Neuronal stem cell (in vitro differentiated cells): ENCODE results near the gene ZBTB42.
A peak's percentile ranks its signal among the peaks of the same experiment; 100 is the strongest.

ENCODE experiments used
- DNase-seq: peaks from one replicate; pipeline ENCODE4 v3.0.0-alpha.2; 2013; ENCODE audit warnings: low spot score
- H2AFZ ChIP-seq: one replicate; pipeline ENCODE4 v1.6.1; 2013; ENCODE audit warnings: mild to moderate bottlenecking, low read length, inconsistent platforms
- H2AK5ac ChIP-seq: 2 replicates; pipeline ENCODE4 v1.6.1; 2013; ENCODE audit warnings: low read depth, mild to moderate bottlenecking, inconsistent platforms, low read length, moderate library complexity, mixed read lengths
- H2BK120ac ChIP-seq: 2 replicates; pipeline ENCODE4 v1.6.1; 2013; ENCODE audit warnings: low read depth, mild to moderate bottlenecking, inconsistent platforms, low read length, moderate library complexity, mixed read lengths
- H2BK12ac ChIP-seq: one replicate; pipeline ENCODE4 v1.6.1; 2013; ENCODE audit warnings: low read length, inconsistent platforms
- H2BK15ac ChIP-seq: 2 replicates; pipeline ENCODE4 v1.6.1; 2013; ENCODE audit warnings: mild to moderate bottlenecking, low read length, inconsistent platforms, mixed read lengths
- H2BK5ac ChIP-seq: one replicate; pipeline ENCODE4 v1.6.1; 2013; ENCODE audit warnings: inconsistent platforms, mild to moderate bottlenecking, low read length, moderate library complexity
- H3K14ac ChIP-seq: one replicate; pipeline ENCODE4 v1.6.1; 2013; ENCODE audit warnings: low read length, inconsistent platforms
- H3K18ac ChIP-seq: 2 replicates; pipeline ENCODE4 v1.6.1; 2013; ENCODE audit warnings: low read length, inconsistent platforms
- H3K23ac ChIP-seq: 2 replicates; pipeline ENCODE4 v1.6.1; 2013; ENCODE audit warnings: low read depth, mild to moderate bottlenecking, mixed read lengths, low read length, inconsistent platforms; ENCODE audit not compliant: poor library complexity
- H3K27ac ChIP-seq: replicated peaks from 3 replicates; pipeline ENCODE4 v1.5.1; 2013; ENCODE audit warnings: low read length, inconsistent platforms
- H3K27me3 ChIP-seq, 3 experiments: 2 replicates each; pipeline ENCODE4 v1.6.1; 2013; ENCODE audit warnings: low read length in 3 of 3, mild to moderate bottlenecking in 2 of 3, inconsistent platforms in 1 of 3, low read depth in 1 of 3, mixed read lengths in 1 of 3, moderate library complexity in 1 of 3; ENCODE audit not compliant: control insufficient read depth in 3 of 3, insufficient read depth in 3 of 3
- H3K36me3 ChIP-seq, 2 donors: replicated peaks in 1 of 2; 2 replicates each; pipeline ENCODE4 v1.6.1; 2013; ENCODE audit warnings: low read length in 2 of 2; ENCODE audit not compliant: control insufficient read depth in 2 of 2, insufficient read depth in 2 of 2
- H3K4ac ChIP-seq: 2 replicates; pipeline ENCODE4 v1.6.1; 2013; ENCODE audit warnings: inconsistent platforms, mild to moderate bottlenecking, low read length, moderate library complexity
- H3K4me1 ChIP-seq, 2 donors: 1 replicate in 1 of 2; 2 replicates in 1 of 2; pipeline ENCODE4 v1.6.1; 2013; ENCODE audit warnings: low read length in 2 of 2, low read depth in 1 of 2; ENCODE audit not compliant: control insufficient read depth in 2 of 2, insufficient read depth in 1 of 2
- H3K4me2 ChIP-seq: one replicate; pipeline ENCODE4 v1.6.1; 2013; ENCODE audit warnings: mild to moderate bottlenecking, low read length, inconsistent platforms; ENCODE audit not compliant: insufficient read depth, poor library complexity, severe bottlenecking
- H3K4me3 ChIP-seq, 2 donors: 2 replicates each; pipeline ENCODE4 v1.5.1; 2013; ENCODE audit warnings: low read length in 2 of 2, mild to moderate bottlenecking in 2 of 2, inconsistent platforms in 1 of 2, moderate library complexity in 1 of 2
- H3K79me1 ChIP-seq: one replicate; pipeline ENCODE4 v1.6.1; 2013; ENCODE audit warnings: low read depth, mild to moderate bottlenecking, inconsistent platforms, low read length, moderate library complexity
- H3K9ac ChIP-seq: one replicate; pipeline ENCODE4 v1.6.1; 2013; ENCODE audit warnings: mild to moderate bottlenecking, low read depth, low read length, inconsistent platforms; ENCODE audit not compliant: poor library complexity
- H3K9me3 ChIP-seq, 2 donors: replicated peaks in 1 of 2; 2 replicates each; pipeline versions ENCODE3 to v1.6.1; 2013; ENCODE audit warnings: low read length in 2 of 2, mild to moderate bottlenecking in 2 of 2, inconsistent platforms in 1 of 2, low read depth in 1 of 2, mixed read lengths in 1 of 2, moderate library complexity in 1 of 2; ENCODE audit not compliant: control insufficient read depth in 2 of 2, insufficient read depth in 1 of 2
- H4K8ac ChIP-seq: one replicate; pipeline ENCODE4 v1.6.1; 2013; ENCODE audit warnings: low read depth, mild to moderate bottlenecking, inconsistent platforms, low read length, moderate library complexity
- H4K91ac ChIP-seq: one replicate; pipeline ENCODE4 v1.6.1; 2013; ENCODE audit warnings: low read length, low read depth, mild to moderate bottlenecking, inconsistent platforms; ENCODE audit not compliant: poor library complexity
- WGBS, 2 donors: extraction: QIAGEN DNeasy Blood & Tissue Kit; methylation state at CpG; one replicate each; pipeline ENCODE4 v1.1.7; 2013; ENCODE audit warnings: missing lambda C conversion rate in 2 of 2, mixed read lengths in 1 of 2; ENCODE audit not compliant: insufficient read length in 2 of 2, insufficient replicate concordance in 1 of 2; ENCODE audit errors: extremely low coverage in 2 of 2; 5-methylcytosine and 5-hydroxymethylcytosine counted together

Gene ZBTB42

GRCh38 chr14:104771918-104772706 lies 28.8 kb upstream of the ZBTB42 start:
- H3K27me3 ChIP-seq: no peaks in the 10 kb centered on the region
- no peak overlapping the region for H2BK120ac ChIP-seq
- H3K18ac ChIP-seq: no peak overlapping the region
- H2BK5ac ChIP-seq: peak overlapping the region; percentile 5
- no peak overlapping the region for H2AFZ ChIP-seq
- H3K9ac ChIP-seq: no peak overlapping the region
- H4K8ac ChIP-seq: peak overlapping the region; percentile 29
- peaks cover 15% of the 10 kb centered on the region for H3K79me1 ChIP-seq
- H3K27ac ChIP-seq: no peak overlapping the region
- H3K4me1 ChIP-seq: peaks cover 5 to 19% of the 10 kb centered on the region in 2 donors
- no peak overlapping the region for H3K4ac ChIP-seq
- no peak overlapping the region for H4K91ac ChIP-seq
- H2BK15ac ChIP-seq: no peak overlapping the region
- peaks cover 43 to 80% of the 10 kb centered on the region in 2 donors for H3K36me3 ChIP-seq
- no peak overlapping the region for H2BK12ac ChIP-seq
- WGBS, 2 donors: no CpG with 5 or more reads among the region's 34 CpGs
- no peak overlapping the region for H3K14ac ChIP-seq
- H3K23ac ChIP-seq: peak overlapping the region; percentile 34
- no peak overlapping the region for H3K4me2 ChIP-seq
- no peak overlapping the region for H2AK5ac ChIP-seq
- no peak overlapping the region for H3K4me3 ChIP-seq
- peaks cover 11 to 13% of the 10 kb centered on the region in 2 donors for H3K9me3 ChIP-seq
- no peak for DNase-seq

GRCh38 chr14:104772707-104773504 lies 28.0 kb upstream of the ZBTB42 start:
- no peak overlapping the region for H3K4me3 ChIP-seq
- no peak overlapping the region for H2AK5ac ChIP-seq
- peaks cover 44 to 81% of the 10 kb centered on the region in 2 donors for H3K36me3 ChIP-seq
- DNase-seq: no peak
- no peak overlapping the region for H2BK15ac ChIP-seq
- H2AFZ ChIP-seq: no peak overlapping the region
- peaks cover 5 to 26% of the 10 kb centered on the region in 2 donors for H3K4me1 ChIP-seq
- H4K8ac ChIP-seq: peak overlapping the region; percentile 29
- H3K23ac ChIP-seq: peak overlapping the region; percentile 93
- H3K9ac ChIP-seq: peak overlapping the region; percentile 44
- peak overlapping the region; percentile 5 for H2BK5ac ChIP-seq
- no peaks in the 10 kb centered on the region for H3K27me3 ChIP-seq
- H3K4ac ChIP-seq: no peak overlapping the region
- WGBS, 2 donors: no CpG with 5 or more reads among the region's 38 CpGs
- H4K91ac ChIP-seq: no peak overlapping the region
- no peak overlapping the region for H2BK120ac ChIP-seq
- H3K14ac ChIP-seq: no peak overlapping the region
- peaks cover 16% of the 10 kb centered on the region for H3K79me1 ChIP-seq
- H3K27ac ChIP-seq: no peak overlapping the region
- no peak overlapping the region for H2BK12ac ChIP-seq
- H3K9me3 ChIP-seq: peaks cover 11 to 13% of the 10 kb centered on the region in 2 donors
- H3K4me2 ChIP-seq: no peak overlapping the region
- H3K18ac ChIP-seq: peak overlapping the region; percentile 4

DNA sequence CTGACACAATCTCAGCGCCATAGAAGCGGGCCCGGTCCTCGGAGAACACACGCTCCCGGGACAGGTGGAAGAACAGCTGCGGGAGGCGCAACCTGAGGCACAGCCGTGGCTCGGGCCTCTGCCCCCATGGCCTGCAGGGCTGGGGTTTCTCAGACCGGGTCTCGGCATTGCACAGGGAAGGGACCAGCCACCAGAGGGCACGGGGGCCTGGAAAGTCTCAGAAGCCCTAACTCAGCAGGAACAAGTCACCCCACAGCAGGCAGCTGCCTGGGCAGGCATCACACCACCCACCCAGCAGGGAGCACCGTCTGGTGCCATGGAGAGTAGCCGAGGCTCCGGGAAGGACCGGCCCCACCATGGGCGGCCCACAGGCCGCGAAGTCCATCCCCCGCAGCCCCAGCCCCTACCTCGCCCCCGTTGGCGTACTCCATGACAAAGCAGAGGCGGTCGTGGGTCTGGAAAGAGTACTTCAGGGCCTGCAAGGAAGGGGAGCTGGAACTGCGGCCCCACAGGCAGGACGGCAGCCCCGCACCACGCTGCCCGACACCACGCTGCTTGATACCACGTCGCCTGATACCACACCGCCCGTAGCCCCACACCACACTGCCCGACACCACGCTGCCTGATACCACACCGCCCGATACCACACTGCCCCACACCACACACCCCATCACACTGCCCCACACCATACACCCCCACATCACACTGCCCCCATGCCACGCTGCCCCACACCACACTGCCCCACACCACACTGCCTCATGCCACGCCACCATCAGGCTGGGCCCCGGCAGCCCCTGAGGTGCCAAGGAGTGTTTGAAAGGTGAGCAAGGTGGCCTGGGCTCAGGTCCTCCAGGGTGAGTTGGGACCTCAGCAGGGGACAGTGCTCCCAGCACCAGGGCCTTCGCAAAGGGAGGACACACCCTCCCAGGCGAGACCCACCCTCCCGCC lies 27.1 kb upstream of the ZBTB42 start:
- Histone ChIP-seq H3K14ac (no peak overlapping the region), H3K27me3 (no peaks in the 10 kb centered on the region), H3K79me1 (peaks cover 15% of the 10 kb centered on the region), H2AK5ac (no peak overlapping the region), H3K4me3 (no peak overlapping the region), H3K18ac (no peak overlapping the region), H3K4me2 (no peak overlapping the region), H2AFZ (no peak overlapping the region), H3K36me3 (peaks cover 47 to 76% of the 10 kb centered on the region in 2 donors), H3K27ac (no peak overlapping the region), H4K8ac (peak overlapping the region; percentile 43), H3K9ac (peak overlapping the region; percentile 21), H3K4me1 (peaks cover 3 to 31% of the 10 kb centered on the region in 2 donors), H2BK120ac (no peak overlapping the region), H4K91ac (peak overlapping the region; percentile 53), H3K23ac (peak overlapping the region; percentile 93), H2BK12ac (no peak overlapping the region), H3K4ac (no peak overlapping the region), H3K9me3 (peaks cover 11 to 16% of the 10 kb centered on the region in 2 donors), H2BK5ac (no peak overlapping the region), H2BK15ac (no peak overlapping the region)
- DNase-seq: no peak
- WGBS, 2 donors: no CpG with 5 or more reads among the region's 46 CpGs
